Glutamatergic neuron (in vitro differentiated cells): ENCODE measurements around the gene BRINP2. TPM values are rescaled to one million over a fixed set of nuclear protein-coding genes. Genes with fewer than 3 reads are reported as not detected.

Experiments
- total RNA-seq: library from RNA; stranded (reverse); fragmentation: NEBNext Ultra II Directional; extraction: Animal tissue kit (Norgen Biotek cat#: 25700); gene quantifications from one replicate; pipeline ENCODE4 v1.2.1, GENCODE V29; 2021; ENCODE audit not compliant: unreplicated experiment

The BRINP2 gene
- total RNA-seq, 1 donor from 2014 or later = 1.7 TPM

Other genes with a start within 250 kb of the BRINP2 start
- gene ASTN1, start 6.2 kb upstream of the BRINP2 start, total RNA-seq = 7.7 TPM